CD14-positive monocyte (primary cell): Measurements from ENCODE around the gene C3orf33. TPM values are rescaled to one million over a fixed set of nuclear protein-coding genes. Genes with fewer than 3 reads are reported as not detected.

Experiments
- DNase-seq, 3 donors: peaks; one replicate each; pipeline ENCODE4 v3.0.0-alpha.2; 2011 to 2022
- H2AFZ ChIP-seq: 2 replicates; pipeline ENCODE4 v1.6.0; 2012; ENCODE audit warnings: mild to moderate bottlenecking, low read depth, low read length, inconsistent platforms; ENCODE audit not compliant: insufficient read depth, poor library complexity, severe bottlenecking
- H3K27ac ChIP-seq, 2 donors: 1 replicate in 1 of 2; 2 replicates in 1 of 2; pipeline ENCODE4 v1.5.1; 2012 to 2013; ENCODE audit warnings: low read length in 2 of 2, control low read depth in 1 of 2, inconsistent platforms in 1 of 2, low read depth in 1 of 2, mild to moderate bottlenecking in 1 of 2
- H3K27me3 ChIP-seq, 2 donors: one replicate each; pipeline versions ENCODE4 v1.6.0 to v1.6.1; 2011 to 2013; ENCODE audit warnings: low read length in 2 of 2; ENCODE audit not compliant: control insufficient read depth in 2 of 2, insufficient read depth in 2 of 2
- H3K36me3 ChIP-seq, 2 donors: replicated peaks in 1 of 2; 1 replicate in 1 of 2; 2 replicates in 1 of 2; pipeline versions ENCODE4 v1.5.1 to v1.6.1; 2012 to 2013; ENCODE audit warnings: low read length in 2 of 2, control low read depth in 1 of 2, inconsistent platforms in 1 of 2, mild to moderate bottlenecking in 1 of 2; ENCODE audit not compliant: insufficient read depth in 2 of 2, control insufficient read depth in 1 of 2
- H3K4me1 ChIP-seq, 2 donors: 1 replicate in 1 of 2; 2 replicates in 1 of 2; pipeline versions ENCODE4 v1.5.1 to v1.6.1; 2012 to 2013; ENCODE audit warnings: low read length in 2 of 2, control low read depth in 1 of 2, inconsistent platforms in 1 of 2, mild to moderate bottlenecking in 1 of 2, moderate library complexity in 1 of 2; ENCODE audit not compliant: insufficient read depth in 2 of 2, control insufficient read depth in 1 of 2
- H3K4me2 ChIP-seq: replicated peaks from 2 replicates; pipeline ENCODE3; 2012; ENCODE audit warnings: low read length, moderate library complexity, mild to moderate bottlenecking; ENCODE audit not compliant: poor library complexity, severe bottlenecking; ENCODE audit errors: extremely low read depth
- H3K4me3 ChIP-seq, 3 experiments: fragments of 200-600 bp in 1 of 3; sonication (generic) in 1 of 3; replicated peaks in 1 of 3; 1 replicate in 2 of 3; 2 replicates in 1 of 3; pipeline ENCODE4 v1.5.1; 2011 to 2013; ENCODE audit warnings: low read length in 3 of 3, mild to moderate bottlenecking in 3 of 3, control low read depth in 2 of 3, low read depth in 2 of 3, inconsistent platforms in 1 of 3, moderate library complexity in 1 of 3
- H3K79me2 ChIP-seq: 2 replicates; pipeline ENCODE4 v1.6.0; 2012; ENCODE audit warnings: mild to moderate bottlenecking, control low read depth, inconsistent platforms, low read length, moderate library complexity; ENCODE audit not compliant: insufficient read depth
- H3K9ac ChIP-seq: 2 replicates; pipeline ENCODE4 v1.6.0; 2017; ENCODE audit warnings: low read length, mild to moderate bottlenecking; ENCODE audit not compliant: insufficient read depth, poor library complexity, severe bottlenecking
- H3K9me3 ChIP-seq, 2 donors: replicated peaks in 1 of 2; 1 replicate in 1 of 2; 2 replicates in 1 of 2; pipeline versions ENCODE4 v1.5.1 to v1.6.1; 2012 to 2013; ENCODE audit warnings: low read length in 2 of 2, control low read depth in 1 of 2; ENCODE audit not compliant: control insufficient read depth in 1 of 2, insufficient read depth in 1 of 2
- H4K20me1 ChIP-seq: 2 replicates; pipeline ENCODE4 v1.6.0; 2012; ENCODE audit warnings: mild to moderate bottlenecking, low read length, control low read depth, moderate library complexity; ENCODE audit not compliant: insufficient read depth
- H3K27ac Mint-ChIP-seq, 7 donors: one replicate each; pipeline ENCODE4 v1.8.0; 2020; ENCODE audit warnings: mild to moderate bottlenecking in 7 of 7, mixed read lengths in 7 of 7, moderate library complexity in 6 of 7, inconsistent platforms in 2 of 7
- H3K27me3 Mint-ChIP-seq, 3 donors: one replicate each; pipeline ENCODE4 v1.8.0; 2021 to 2022; ENCODE audit warnings: low read depth in 3 of 3, mild to moderate bottlenecking in 3 of 3, mixed read lengths in 3 of 3, moderate library complexity in 3 of 3, inconsistent platforms in 1 of 3
- H3K36me3 Mint-ChIP-seq, 2 donors: one replicate each; pipeline ENCODE4 v1.8.0; 2020; ENCODE audit warnings: mixed read lengths in 2 of 2, inconsistent platforms in 1 of 2, mild to moderate bottlenecking in 1 of 2
- H3K4me1 Mint-ChIP-seq: one replicate; pipeline ENCODE4 v1.8.0; 2020; ENCODE audit warnings: mild to moderate bottlenecking, mixed read lengths
- H3K4me3 Mint-ChIP-seq, 2 donors: one replicate each; pipeline ENCODE4 v1.8.0; 2020; ENCODE audit warnings: mild to moderate bottlenecking in 2 of 2, mixed read lengths in 2 of 2, moderate library complexity in 1 of 2
- H3K9me3 Mint-ChIP-seq, 7 donors: one replicate each; pipeline ENCODE4 v1.8.0; 2020 to 2022; ENCODE audit warnings: mixed read lengths in 7 of 7, mild to moderate bottlenecking in 6 of 7, moderate library complexity in 6 of 7, inconsistent platforms in 2 of 7
- WGBS: methylation state at CpG from one replicate; pipeline ENCODE4 v1.1.5; 2013; ENCODE audit warnings: missing lambda C conversion rate; ENCODE audit not compliant: insufficient coverage; 5-methylcytosine and 5-hydroxymethylcytosine counted together
- intact Hi-C, 2 donors: fragments of 100-400 bp; cut with micrococcal nuclease; formaldehyde crosslinking; loops; one replicate each; pipeline versions ENCODE4 v1.15.0 to v1.15.1; 2023
- polyA plus RNA-seq, 3 donors: library from polyadenylated mRNA; depleted of rRNA in 1 of 3; unstranded in 2 of 3; stranded (reverse) in 1 of 3; fragments of 300-500 nt in 2 of 3; fragments of >200 nt in 1 of 3; fragmentation: Illumina TruSeq in 2 of 3; gene quantifications; 1 replicate in 2 of 3; 2 replicates in 1 of 3; pipeline ENCODE4 v1.2.3, GENCODE V29; 2012 to 2021
- TF ChIP-seq, protein P1 (sequence below): fragments of 200-600 bp; IDR thresholded peaks from one replicate; pipeline ENCODE4 v1.8.0; 2022; ENCODE audit warnings: antibody characterized with exemption, mild to moderate bottlenecking

The C3orf33 gene
- polyA plus RNA-seq, 3 donors: 0.34 to 0.97 (median 0.49) TPM

DNA sequence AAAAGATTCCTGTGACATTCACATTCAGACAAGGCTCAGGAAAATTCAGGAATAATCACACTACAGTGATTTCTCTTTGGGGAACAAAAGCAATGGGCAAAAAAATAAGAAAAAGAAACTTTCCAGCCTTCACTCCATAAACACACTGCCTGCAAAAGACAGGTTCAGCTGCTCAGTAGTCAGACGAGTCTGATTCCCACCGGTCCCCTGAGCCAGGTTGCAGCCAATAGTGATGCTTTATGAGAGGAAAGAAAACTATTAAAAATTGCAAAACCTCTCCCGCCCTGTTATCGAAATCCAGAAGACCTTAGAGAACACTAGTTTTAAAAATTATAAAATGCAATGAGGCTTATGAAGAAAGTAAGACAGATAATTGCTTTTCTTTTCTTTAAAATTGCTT, 69.7 kb downstream of the C3orf33 start:
- Histone ChIP-seq H3K27me3 (no peaks in the 10 kb centered on the region), H3K9ac (no peak overlapping the region), H3K36me3 (no peaks in the 10 kb centered on the region), H3K27ac (no peak overlapping the region), H3K79me2 (no peaks in the 10 kb centered on the region), H3K4me1 (peaks cover 4 to 5% of the 10 kb centered on the region in 2 donors), H3K9me3 (no peaks in the 10 kb centered on the region), H4K20me1 (no peaks in the 10 kb centered on the region), H3K4me2 (no peak overlapping the region), H3K4me3 (no peak overlapping the region), H2AFZ (no peak overlapping the region)
- Mint-ChIP-seq H3K36me3 (no peaks in the 10 kb centered on the region), H3K9me3 (peaks cover 0 to 7% (median 0%) of the 10 kb centered on the region in 7 donors), H3K27ac (no peak overlapping the region), H3K27me3 (peaks cover 0 to 5% (median 0%) of the 10 kb centered on the region in 3 donors), H3K4me3 (no peak overlapping the region), H3K4me1 (peaks cover 10% of the 10 kb centered on the region)
- TF ChIP-seq, protein P1, sequence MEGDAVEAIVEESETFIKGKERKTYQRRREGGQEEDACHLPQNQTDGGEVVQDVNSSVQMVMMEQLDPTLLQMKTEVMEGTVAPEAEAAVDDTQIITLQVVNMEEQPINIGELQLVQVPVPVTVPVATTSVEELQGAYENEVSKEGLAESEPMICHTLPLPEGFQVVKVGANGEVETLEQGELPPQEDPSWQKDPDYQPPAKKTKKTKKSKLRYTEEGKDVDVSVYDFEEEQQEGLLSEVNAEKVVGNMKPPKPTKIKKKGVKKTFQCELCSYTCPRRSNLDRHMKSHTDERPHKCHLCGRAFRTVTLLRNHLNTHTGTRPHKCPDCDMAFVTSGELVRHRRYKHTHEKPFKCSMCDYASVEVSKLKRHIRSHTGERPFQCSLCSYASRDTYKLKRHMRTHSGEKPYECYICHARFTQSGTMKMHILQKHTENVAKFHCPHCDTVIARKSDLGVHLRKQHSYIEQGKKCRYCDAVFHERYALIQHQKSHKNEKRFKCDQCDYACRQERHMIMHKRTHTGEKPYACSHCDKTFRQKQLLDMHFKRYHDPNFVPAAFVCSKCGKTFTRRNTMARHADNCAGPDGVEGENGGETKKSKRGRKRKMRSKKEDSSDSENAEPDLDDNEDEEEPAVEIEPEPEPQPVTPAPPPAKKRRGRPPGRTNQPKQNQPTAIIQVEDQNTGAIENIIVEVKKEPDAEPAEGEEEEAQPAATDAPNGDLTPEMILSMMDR: no peak
- no CpG with 5 or more reads among the region's 4 CpGs for WGBS
- DNase-seq: no peak
- intact Hi-C loops: no loop called here

DNA sequence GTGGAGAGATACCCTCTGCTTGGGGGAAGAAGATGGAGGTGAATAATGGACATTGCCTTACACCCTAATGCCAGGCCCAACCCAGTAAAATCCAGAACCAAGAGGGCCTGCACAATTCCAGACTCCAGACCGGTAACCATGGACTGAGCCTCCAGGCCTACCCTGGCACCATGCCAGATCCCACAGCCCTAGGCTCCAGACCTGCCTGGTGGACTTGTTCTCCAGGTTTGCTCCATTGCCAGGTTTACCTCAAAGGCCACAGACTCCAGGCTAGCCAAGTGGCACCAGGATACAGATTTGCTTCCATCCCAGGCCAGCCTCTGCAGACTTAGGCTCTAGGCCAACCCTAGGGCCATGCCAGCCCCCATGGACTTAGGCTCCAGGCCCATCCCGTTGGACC, 75.2 kb downstream of the C3orf33 start:
- H3K36me3 Mint-ChIP-seq: no peaks in the 10 kb centered on the region
- H3K9me3 Mint-ChIP-seq: peaks cover 0 to 7% (median 0%) of the 10 kb centered on the region in 7 donors
- 93% methylated on average over 2 of the region's 2 CpGs for WGBS
- Histone ChIP-seq H2AFZ (no peak overlapping the region), H4K20me1 (no peaks in the 10 kb centered on the region), H3K9ac (no peak overlapping the region), H3K4me1 (no peaks in the 10 kb centered on the region), H3K27ac (no peak overlapping the region), H3K36me3 (no peaks in the 10 kb centered on the region), H3K27me3 (no peaks in the 10 kb centered on the region), H3K79me2 (no peaks in the 10 kb centered on the region), H3K4me2 (no peak overlapping the region), H3K9me3 (no peaks in the 10 kb centered on the region), H3K4me3 (no peak overlapping the region)
- H3K27ac Mint-ChIP-seq: no peak overlapping the region
- intact Hi-C loops: no loop called here
- no peaks in the 10 kb centered on the region for H3K4me1 Mint-ChIP-seq
- H3K27me3 Mint-ChIP-seq: peaks cover 0 to 5% (median 0%) of the 10 kb centered on the region in 3 donors
- DNase-seq: no peak
- TF ChIP-seq, protein P1: no peak
- H3K4me3 Mint-ChIP-seq: no peak overlapping the region
